SK-N-SH treated with all-trans-retinoic acid at 6 μM for 48 hours (cell line): Measurements from ENCODE around the gene CD200R1.

Experiments used
- CREB5 ChIP-seq: fragments of 250-450 bp; sonication (Bioruptor Pico); IDR thresholded peaks from 2 replicates; pipeline ENCODE4 v1.5.1; 2020; ENCODE audit warnings: low read depth, mild to moderate bottlenecking, moderate library complexity
- PATZ1 ChIP-seq: fragments of 250-450 bp; sonication (Bioruptor Pico); IDR thresholded peaks from 2 replicates; pipeline ENCODE4 v1.8.0; 2020; ENCODE audit warnings: mild to moderate bottlenecking, moderate library complexity, borderline replicate concordance
- ZNF70 ChIP-seq: fragments of 450-650 bp; formaldehyde crosslinking; IDR thresholded peaks from 2 replicates; pipeline ENCODE4 v1.5.0; 2020; ENCODE audit warnings: mild to moderate bottlenecking, moderate library complexity

- TF ChIP-seq PATZ1: no peak
- TF ChIP-seq CREB5 (CRISPR knock-in tag): no peak
- TF ChIP-seq ZNF70 (CRISPR knock-in tag): no peak
Observed at GRCh38 chr3:113000691-113001090, 25.8 kb upstream of the CD200R1 start.
